HepG2 (cell line): ENCODE results near the gene TJP3. TPM values are rescaled to one million over a fixed set of nuclear protein-coding genes. Genes with fewer than 3 reads are reported as not detected.
A peak's percentile ranks its signal among the peaks of the same experiment; 100 is the strongest.

ENCODE experiments used
- ATAC-seq: fragments of 200-7000 bp; cut with Tn5 transposase; 3 replicates; pipeline ENCODE4 v1.9.1; 2020; ENCODE audit warnings: mild to moderate bottlenecking, moderate library complexity
- BruUV-seq: library from RNA; stranded (reverse); fragments of 400-500 nt; replicated peaks from 2 replicates; lab custom pipeline; 2021; lab: Mats Ljungman, UMichigan
- CTCF ChIA-PET: fragments of 300-600 bp; formaldehyde crosslinking; extraction: SDS; loops from one replicate; lab custom pipeline; 2021; ENCODE audit warnings: low total read pairs, inconsistent platforms, low intra/inter-chr PET ratio; lab: Yijun Ruan, JAX
- POLR2A ChIA-PET: fragments of 350-600 bp; sonication (Branson Sonifier 250); formaldehyde crosslinking; loops from one replicate; lab custom pipeline; 2020; ENCODE audit warnings: antibody characterized with exemption, inconsistent platforms; lab: Yijun Ruan, JAX
- DNase-seq: peaks from one replicate; pipeline ENCODE4 v3.0.0-alpha.2; 2015; ENCODE audit warnings: low spot score
- FAIRE-seq: peaks from 3 replicates; lab custom pipeline; 2011; peaks lifted over from hg19 to GRCh38; lab: Jason Lieb, UNC
- H2AFZ ChIP-seq: one replicate; pipeline ENCODE4 v1.6.1; 2011; ENCODE audit warnings: low read length, inconsistent platforms
- H3K27ac ChIP-seq: fragments of 300-600 bp; 3 replicates; pipeline ENCODE4 v1.8.0; 2011; ENCODE audit warnings: mixed run types, mild to moderate bottlenecking, mixed read lengths, low read length, inconsistent platforms; ENCODE audit not compliant: insufficient read depth; ENCODE audit errors: extremely low read length
- H3K27me3 ChIP-seq, 2 experiments: fragments of 200-600 bp in 1 of 2; 2 replicates in 1 of 2; 3 replicates in 1 of 2; pipeline versions ENCODE4 v1.6.0 to v1.8.0; 2011; ENCODE audit warnings: low read length in 2 of 2, mild to moderate bottlenecking in 2 of 2, moderate library complexity in 2 of 2, inconsistent platforms in 1 of 2; ENCODE audit not compliant: insufficient read depth in 2 of 2, control insufficient read depth in 1 of 2
- H3K36me3 ChIP-seq, 2 experiments: fragments of 200-600 bp in 1 of 2; replicated peaks in 1 of 2; 2 replicates in 1 of 2; 3 replicates in 1 of 2; pipeline versions ENCODE4 v1.5.1 to v1.8.0; 2011; ENCODE audit warnings: low read length in 2 of 2, inconsistent platforms in 1 of 2; ENCODE audit not compliant: insufficient read depth in 2 of 2, control insufficient read depth in 1 of 2
- H3K4me1 ChIP-seq: 2 replicates; pipeline ENCODE4 v1.5.1; 2012; ENCODE audit warnings: low read length, inconsistent platforms; ENCODE audit not compliant: insufficient read depth
- H3K4me2 ChIP-seq: 2 replicates; pipeline ENCODE4 v1.6.0; 2011; ENCODE audit warnings: low read depth, low read length, inconsistent platforms
- H3K4me3 ChIP-seq, 3 experiments: fragments of 200-600 bp in 1 of 3; sonication (generic), shearing (Covaris generic) in 1 of 3; replicated peaks in 1 of 3; 2 replicates each; pipeline ENCODE4 v1.5.1; 2011 to 2016; ENCODE audit warnings: low read length in 3 of 3, inconsistent platforms in 2 of 3, low read depth in 2 of 3, mild to moderate bottlenecking in 2 of 3, control low read depth in 1 of 3, mixed read lengths in 1 of 3; ENCODE audit not compliant: insufficient read depth in 1 of 3
- H3K79me2 ChIP-seq: one replicate; pipeline ENCODE4 v1.6.1; 2011; ENCODE audit warnings: low read length, inconsistent platforms; ENCODE audit not compliant: insufficient read depth
- H3K9ac ChIP-seq: 2 replicates; pipeline ENCODE4 v1.6.0; 2011; ENCODE audit warnings: mild to moderate bottlenecking, low read depth, low read length, inconsistent platforms; ENCODE audit not compliant: insufficient read depth
- H3K9me3 ChIP-seq: 2 replicates; pipeline ENCODE4 v1.5.1; 2012; ENCODE audit warnings: mild to moderate bottlenecking, low read length
- H4K20me1 ChIP-seq: 2 replicates; pipeline ENCODE4 v1.6.0; 2011; ENCODE audit warnings: inconsistent platforms, mild to moderate bottlenecking, low read length, moderate library complexity; ENCODE audit not compliant: insufficient read depth
- BCL6 ChIP-seq: IDR thresholded peaks from 2 replicates; pipeline ENCODE4 v1.6.1; 2016; ENCODE audit warnings: missing genetic modification reagents, missing compliant biosample characterization
- CBX2 ChIP-seq, 2 experiments: fragments of 200-600 bp in 1 of 2; sonication (generic); formaldehyde crosslinking in 1 of 2; IDR thresholded peaks; 2 replicates each; pipeline versions ENCODE4 v1.7.0 to v1.8.1; 2018 to 2022; ENCODE audit warnings: low read depth in 2 of 2, low read length in 1 of 2, mild to moderate bottlenecking in 1 of 2, missing genetic modification reagents in 1 of 2
- CREB1 ChIP-seq, 2 experiments: fragments of 450-650 bp in 1 of 2; IDR thresholded peaks; 2 replicates each; pipeline ENCODE4 v1.6.1; 2016 to 2017; ENCODE audit warnings: control low read depth in 1 of 2, mild to moderate bottlenecking in 1 of 2, missing compliant biosample characterization in 1 of 2, missing genetic modification characterization in 1 of 2
- DNMT1 ChIP-seq: sonication (generic); formaldehyde crosslinking; IDR thresholded peaks from 2 replicates; pipeline ENCODE4 v1.5.1; 2020; ENCODE audit warnings: mild to moderate bottlenecking, missing genetic modification reagents
- DRAP1 ChIP-seq: IDR thresholded peaks from 2 replicates; pipeline ENCODE4 v1.6.1; 2016; ENCODE audit warnings: missing genetic modification reagents, missing compliant biosample characterization
- ERF ChIP-seq: IDR thresholded peaks from 2 replicates; pipeline ENCODE4 v1.6.1; 2018; ENCODE audit warnings: missing biosample characterization, missing genetic modification reagents
- FOXM1 ChIP-seq: sonication (generic); formaldehyde crosslinking; IDR thresholded peaks from 2 replicates; pipeline ENCODE4 v1.5.0; 2020; ENCODE audit warnings: missing genetic modification reagents
- FOXO1 ChIP-seq: sonication (generic); formaldehyde crosslinking; IDR thresholded peaks from 2 replicates; pipeline ENCODE4 v1.4.0; 2020; ENCODE audit warnings: missing genetic modification reagents
- LRRFIP1 ChIP-seq: sonication (generic); formaldehyde crosslinking; conservative IDR thresholded peaks from 2 replicates; pipeline ENCODE4 v1.4.0; 2020; ENCODE audit warnings: missing genetic modification reagents
- MTF1 ChIP-seq: sonication (generic); formaldehyde crosslinking; IDR thresholded peaks from 2 replicates; pipeline ENCODE4 v1.5.0; 2020; ENCODE audit warnings: missing genetic modification reagents
- NFIC ChIP-seq: IDR thresholded peaks from 2 replicates; pipeline ENCODE4 v1.6.1; 2012; ENCODE audit warnings: mild to moderate bottlenecking, low read length, inconsistent platforms
- SPEN ChIP-seq: sonication (generic); formaldehyde crosslinking; IDR thresholded peaks from 2 replicates; pipeline ENCODE4 v1.5.1; 2020; ENCODE audit warnings: low read depth, mild to moderate bottlenecking, missing genetic modification reagents
- TGIF2 ChIP-seq: IDR thresholded peaks from 2 replicates; pipeline ENCODE4 v1.6.1; 2016; ENCODE audit warnings: control low read depth, missing compliant biosample characterization
- USF2 ChIP-seq, 2 experiments: sonication (generic) in 1 of 2; formaldehyde crosslinking in 1 of 2; IDR thresholded peaks; 2 replicates each; pipeline versions ENCODE4 v1.5.1 to v1.6.1; 2011 to 2020; ENCODE audit warnings: borderline replicate concordance in 1 of 2, low read depth in 1 of 2, low read length in 1 of 2, mild to moderate bottlenecking in 1 of 2, missing genetic modification reagents in 1 of 2, moderate library complexity in 1 of 2
- ZNF543 ChIP-seq: sonication (generic); formaldehyde crosslinking; IDR thresholded peaks from 2 replicates; pipeline ENCODE4 v1.4.0; 2020; ENCODE audit warnings: mild to moderate bottlenecking, missing genetic modification reagents
- ZNF557 ChIP-seq: sonication (generic); formaldehyde crosslinking; IDR thresholded peaks from 2 replicates; pipeline ENCODE4 v1.4.0; 2020; ENCODE audit warnings: missing genetic modification reagents
- whole genome bisulfite sequencing: methylation state at CpG from one replicate; pipeline ENCODE4 v1.1.6; 2017; ENCODE audit warnings: low lambda C conversion rate; 5-methylcytosine and 5-hydroxymethylcytosine counted together
- in situ Hi-C: cut with HindIII; loops from 2 replicates; pipeline ENCODE4 v1.10.0; 2017; ENCODE audit warnings: low pct_unique_long_range_greater_than_20kb; ENCODE audit not compliant: extremely low pct_ligation_motif_present
- intact Hi-C: fragments of 100-400 bp; cut with micrococcal nuclease; formaldehyde crosslinking; loops from one replicate; pipeline ENCODE4 v1.10.0; 2022; ENCODE audit not compliant: unreplicated experiment
- polyA plus RNA-seq, 8 experiments: library from polyadenylated mRNA; depleted of rRNA in 3 of 8; stranded (reverse) in 7 of 8; unstranded in 1 of 8; fragments of >200 nt; fragmentation: Illumina TruSeq in 4 of 8; extraction: Trizol in 4 of 8; gene quantifications; 2 replicates each; pipeline versions ENCODE4 v1.2.1 to v1.2.3, GENCODE V29; 2011 to 2016; ENCODE audit warnings: low read depth in 4 of 8, missing spikeins in 1 of 8, mixed read lengths in 1 of 8; ENCODE audit not compliant: insufficient read depth in 1 of 8
- total RNA-seq, 5 experiments: library from RNA; depleted of rRNA; stranded (reverse); fragments of >200 nt; fragmentation: Illumina TruSeq; extraction: Trizol; gene quantifications; 2 replicates each; pipeline ENCODE4 v1.2.3, GENCODE V29; 2016; ENCODE audit warnings: low read depth in 1 of 5
- TF ChIP-seq, protein P1 (sequence below): sonication (generic); formaldehyde crosslinking; IDR thresholded peaks from 2 replicates; pipeline ENCODE4 v1.9.0; 2022; ENCODE audit warnings: low read depth, missing genetic modification reagents

Gene TJP3
- total and polyA plus RNA-seq, 2 of the 13 experiments (the other 11 are each of a cell fraction or from before 2014, with no cell fraction given), result 2.3 to 21.5 TPM

DNA sequence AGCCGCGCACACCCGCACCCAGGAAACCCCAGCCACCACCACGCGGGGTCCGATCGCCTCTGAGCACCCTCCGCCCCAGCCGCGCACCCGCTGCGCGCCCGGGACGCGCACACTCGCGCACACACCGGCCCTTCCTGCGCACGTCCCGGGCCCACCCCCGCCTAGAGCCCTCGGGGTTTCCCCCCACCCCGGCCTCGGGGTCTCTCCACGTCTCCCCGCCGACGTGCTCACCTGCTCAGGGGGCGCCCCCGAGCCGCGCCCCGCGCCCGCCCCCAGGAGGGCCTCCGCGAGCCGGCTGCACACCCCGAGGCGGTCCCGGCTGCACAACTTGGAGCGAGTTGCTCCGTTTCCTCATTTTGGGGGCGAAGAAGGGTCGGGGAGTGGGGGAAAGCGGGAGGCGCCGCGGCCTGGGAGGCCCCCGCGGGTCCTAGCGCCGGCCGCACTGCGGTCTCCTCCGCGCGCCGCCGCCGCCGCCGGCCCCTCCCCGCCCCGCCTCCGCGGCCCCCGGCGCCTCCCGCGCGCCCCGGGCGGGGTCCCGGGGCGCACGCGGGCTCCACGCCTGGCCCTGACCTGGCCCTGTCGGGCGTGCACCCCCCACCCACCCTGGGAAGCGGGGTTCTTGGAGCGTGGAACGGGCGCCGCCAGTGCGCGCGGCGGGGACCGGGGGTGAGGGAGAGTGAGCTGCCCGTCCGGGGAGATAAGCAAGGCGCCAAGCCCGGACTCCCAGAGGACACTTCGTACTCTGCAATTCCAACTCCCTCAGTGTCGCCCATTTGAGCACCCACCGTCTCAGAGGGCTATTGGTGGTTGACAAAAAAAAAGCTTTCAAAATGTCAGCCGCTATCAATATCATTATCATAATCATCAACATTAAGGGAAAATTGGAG lies 78.0 kb downstream of the TJP3 start, which contains the start of gene MATK:
Gene MATK (minus strand): TSS at position 444 of the 887 bp plus-strand sequence. CDS start 1,246 bp downstream, outside the sequence.
- no peak for DNase-seq
- intact Hi-C loops (no loop called here), in situ Hi-C loops (no loop called here)
- BruUV-seq, result no TSS peak
- Histone ChIP-seq H3K79me2 (no peaks in the 10 kb centered on the region), H3K9ac (no peak within 1 kb of the TSS), H2AFZ (no peak within 1 kb of the TSS), H3K27ac (no peak within 1 kb of the TSS), H3K4me2 (no peak within 1 kb of the TSS), H3K36me3 (no peaks in the 10 kb centered on the region), H3K9me3 (peaks cover 13% of the 10 kb centered on the region), H4K20me1 (no peaks in the 10 kb centered on the region), H3K4me3 (peak within 1 kb of the TSS in 1 of 3 experiments; percentile 28; a peak in 3 of 6 replicates), H3K4me1 (0 out of 2 replicates have a peak, but pooled peaks cover 5% of the 10 kb centered on the region), H3K27me3 (peaks cover 12 to 35% of the 10 kb centered on the region in 2 experiments; a peak in 4 of 5 replicates)
- POLR2A ChIA-PET, result no interaction called here
- WGBS, result 80% methylated on average over 4 of the region's 101 CpGs
- CTCF ChIA-PET, result no interaction called here
- no peak for ATAC-seq
- FAIRE-seq, result no peak
- TF ChIP-seq SPEN (CRISPR knock-in tag) (no peak), BCL6 (CRISPR knock-in tag) (no peak), CREB1 (IDR thresholded peaks at IDR 0.05) (no peak), CREB1 (CRISPR knock-in tag; IDR thresholded peaks at IDR 0.05) (no peak), LRRFIP1 (CRISPR knock-in tag) (no peak), ZNF543 (CRISPR knock-in tag) (no peak), FOXO1 (CRISPR knock-in tag) (no peak), DNMT1 (CRISPR knock-in tag) (no peak), NFIC (no peak), CBX2 (IDR thresholded peaks at IDR 0.05; ENCODE audit: low read depth, low read length) (no peak), CBX2 (CRISPR knock-in tag; IDR thresholded peaks at IDR 0.05; ENCODE audit: low read depth) (no peak), ERF (CRISPR knock-in tag) (no peak), TGIF2 (CRISPR knock-in tag) (no peak), MTF1 (no peak), USF2 (IDR thresholded peaks at IDR 0.05; ENCODE audit: low read depth, low read length) (no peak), USF2 (CRISPR knock-in tag; IDR thresholded peaks at IDR 0.05; ENCODE audit: borderline replicate concordance) (no peak), DRAP1 (CRISPR knock-in tag) (no peak), FOXM1 (CRISPR knock-in tag) (no peak), ZNF557 (CRISPR knock-in tag) (no peak)
- TF ChIP-seq, protein P1, sequence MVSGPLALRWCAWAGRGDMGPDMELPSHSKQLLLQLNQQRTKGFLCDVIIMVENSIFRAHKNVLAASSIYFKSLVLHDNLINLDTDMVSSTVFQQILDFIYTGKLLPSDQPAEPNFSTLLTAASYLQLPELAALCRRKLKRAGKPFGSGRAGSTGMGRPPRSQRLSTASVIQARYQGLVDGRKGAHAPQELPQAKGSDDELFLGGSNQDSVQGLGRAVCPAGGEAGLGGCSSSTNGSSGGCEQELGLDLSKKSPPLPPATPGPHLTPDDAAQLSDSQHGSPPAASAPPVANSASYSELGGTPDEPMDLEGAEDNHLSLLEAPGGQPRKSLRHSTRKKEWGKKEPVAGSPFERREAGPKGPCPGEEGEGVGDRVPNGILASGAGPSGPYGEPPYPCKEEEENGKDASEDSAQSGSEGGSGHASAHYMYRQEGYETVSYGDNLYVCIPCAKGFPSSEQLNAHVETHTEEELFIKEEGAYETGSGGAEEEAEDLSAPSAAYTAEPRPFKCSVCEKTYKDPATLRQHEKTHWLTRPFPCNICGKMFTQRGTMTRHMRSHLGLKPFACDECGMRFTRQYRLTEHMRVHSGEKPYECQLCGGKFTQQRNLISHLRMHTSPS (CRISPR knock-in tag), result no peak
